IPS-18a (cell line): ENCODE results near the gene UGT1A3.
"Not testable (repeated sequence)": the region's sequence is repeated elsewhere in the genome, so short reads cannot be mapped to it uniquely, and the experiment has no call there.

Source experiments
- H3K27ac ChIP-seq: one replicate; pipeline ENCODE4 v1.5.1; 2013; ENCODE audit warnings: low read length
- H3K27me3 ChIP-seq: one replicate; pipeline ENCODE4 v1.6.1; 2013; ENCODE audit warnings: mild to moderate bottlenecking, low read length; ENCODE audit not compliant: control insufficient read depth, insufficient read depth
- H3K36me3 ChIP-seq: one replicate; pipeline ENCODE4 v1.6.1; 2013; ENCODE audit warnings: low read depth, low read length; ENCODE audit not compliant: control insufficient read depth
- H3K4me1 ChIP-seq: one replicate; pipeline ENCODE4 v1.6.1; 2013; ENCODE audit warnings: low read depth, low read length; ENCODE audit not compliant: control insufficient read depth
- H3K4me3 ChIP-seq: one replicate; pipeline ENCODE4 v1.5.1; 2013; ENCODE audit warnings: low read length
- H3K9ac ChIP-seq: one replicate; pipeline ENCODE4 v1.6.1; 2013; ENCODE audit warnings: mild to moderate bottlenecking, low read length, moderate library complexity
- H3K9me3 ChIP-seq: one replicate; pipeline ENCODE4 v1.6.1; 2013; ENCODE audit warnings: low read depth, low read length; ENCODE audit not compliant: control insufficient read depth

UGT1A3 gene

GRCh38 chr2:233711312-233712008 lies 17.4 kb upstream of the UGT1A3 start:
- no peaks in the 10 kb centered on the region for H3K9me3 ChIP-seq
- H3K9ac ChIP-seq: no peak overlapping the region
- no peak overlapping the region for H3K4me3 ChIP-seq
- H3K4me1 ChIP-seq: no peaks in the 10 kb centered on the region
- no peaks in the 10 kb centered on the region for H3K27me3 ChIP-seq
- H3K36me3 ChIP-seq: no peaks in the 10 kb centered on the region
- no peak overlapping the region for H3K27ac ChIP-seq

- Histone ChIP-seq H3K9me3 (no peaks in the 10 kb centered on the region), H3K27me3 (no peaks in the 10 kb centered on the region), H3K9ac (no peak within 1 kb of the TSS), H3K4me3 (no peak within 1 kb of the TSS), H3K27ac (no peak within 1 kb of the TSS), H3K36me3 (no peaks in the 10 kb centered on the region), H3K4me1 (no peaks in the 10 kb centered on the region)
Measured at GRCh38 chr2:233712611-233713261, 16.1 kb upstream of the UGT1A3 start, which contains the start of gene UGT1A5. TSS of gene UGT1A5 (plus strand) at chr2:233712907. CDS start at chr2:233712992, 85 bp downstream.

- Histone ChIP-seq H3K36me3 (no peaks in the 10 kb centered on the region), H3K4me1 (no peaks in the 10 kb centered on the region), H3K27ac (no peak overlapping the region), H3K4me3 (no peak overlapping the region), H3K9ac (no peak overlapping the region), H3K27me3 (no peaks in the 10 kb centered on the region), H3K9me3 (no peaks in the 10 kb centered on the region)
Measured at GRCh38 chr2:233713262-233713615, 15.6 kb upstream of the UGT1A3 start.

GRCh38 chr2:233714121-233714520 lies 14.7 kb upstream of the UGT1A3 start:
- Histone ChIP-seq H3K4me1 (no peaks in the 10 kb centered on the region), H3K36me3 (no peaks in the 10 kb centered on the region), H3K4me3 (no peak overlapping the region), H3K9ac (no peak overlapping the region), H3K27ac (no peak overlapping the region), H3K27me3 (no peaks in the 10 kb centered on the region), H3K9me3 (no peaks in the 10 kb centered on the region)

GRCh38 chr2:233718552-233718951 lies 10.3 kb upstream of the UGT1A3 start, which contains the start of gene UGT1A4:
TSS of gene UGT1A4 (plus strand) at chr2:233718736. CDS start at chr2:233718821, 85 bp downstream.
- H3K27me3 ChIP-seq: no peaks in the 10 kb centered on the region
- no peak within 1 kb of the TSS for H3K9ac ChIP-seq
- H3K36me3 ChIP-seq: no peaks in the 10 kb centered on the region
- H3K4me1 ChIP-seq: no peaks in the 10 kb centered on the region
- no peaks in the 10 kb centered on the region for H3K9me3 ChIP-seq
- H3K27ac ChIP-seq: no peak within 1 kb of the TSS
- H3K4me3 ChIP-seq: no peak within 1 kb of the TSS

- not testable (repeated sequence) for H3K9ac ChIP-seq, H3K4me1 ChIP-seq, H3K27ac ChIP-seq, H3K4me3 ChIP-seq, H3K9me3 ChIP-seq, H3K27me3 ChIP-seq, H3K36me3 ChIP-seq
Measured at GRCh38 chr2:233736868-233737653, 8.2 kb downstream of the UGT1A3 start.

GRCh38 chr2:233740870-233741269 lies 12.0 kb downstream of the UGT1A3 start:
- no peaks in the 10 kb centered on the region for H3K27me3 ChIP-seq
- no peak overlapping the region for H3K27ac ChIP-seq
- H3K9ac ChIP-seq: no peak overlapping the region
- no peak overlapping the region for H3K4me3 ChIP-seq
- H3K4me1 ChIP-seq: no peaks in the 10 kb centered on the region
- no peaks in the 10 kb centered on the region for H3K9me3 ChIP-seq
- H3K36me3 ChIP-seq: no peaks in the 10 kb centered on the region

- Histone ChIP-seq H3K4me3 (no peak overlapping the region), H3K36me3 (no peaks in the 10 kb centered on the region), H3K9ac (no peak overlapping the region), H3K27me3 (no peaks in the 10 kb centered on the region), H3K9me3 (no peaks in the 10 kb centered on the region), H3K27ac (no peak overlapping the region), H3K4me1 (no peaks in the 10 kb centered on the region)
Measured at GRCh38 chr2:233743464-233744259, 14.8 kb downstream of the UGT1A3 start.

- H3K9ac ChIP-seq: no peak overlapping the region
- no peak overlapping the region for H3K27ac ChIP-seq
- no peak overlapping the region for H3K4me3 ChIP-seq
- no peaks in the 10 kb centered on the region for H3K27me3 ChIP-seq
- no peaks in the 10 kb centered on the region for H3K4me1 ChIP-seq
- no peaks in the 10 kb centered on the region for H3K36me3 ChIP-seq
- H3K9me3 ChIP-seq: peaks cover 5% of the 10 kb centered on the region
Measured at GRCh38 chr2:233745073-233745755, 16.4 kb downstream of the UGT1A3 start.

- H3K27me3 ChIP-seq, H3K9me3 ChIP-seq, H3K9ac ChIP-seq, H3K27ac ChIP-seq, H3K36me3 ChIP-seq, H3K4me1 ChIP-seq, H3K4me3 ChIP-seq: not testable (repeated sequence)
Measured at GRCh38 chr2:233745838-233746237, 17.0 kb downstream of the UGT1A3 start.
